SK-N-SH treated with all-trans-retinoic acid at 6 μM for 48 hours (cell line): Measurements from ENCODE around the gene GLOD4.

Source experiments
- CSRNP3 ChIP-seq: fragments of 250-450 bp; sonication (Bioruptor Pico); IDR thresholded peaks from 2 replicates; pipeline ENCODE4 v1.5.1; 2021; ENCODE audit warnings: mild to moderate bottlenecking, moderate library complexity
- PATZ1 ChIP-seq: fragments of 250-450 bp; sonication (Bioruptor Pico); IDR thresholded peaks from 2 replicates; pipeline ENCODE4 v1.8.0; 2020; ENCODE audit warnings: mild to moderate bottlenecking, moderate library complexity, borderline replicate concordance
- ZFP3 ChIP-seq: fragments of 250-450 bp; sonication (Bioruptor Pico); IDR thresholded peaks from 2 replicates; pipeline ENCODE4 v1.5.0; 2020; ENCODE audit warnings: mild to moderate bottlenecking, moderate library complexity
- ZFP30 ChIP-seq: fragments of 450-650 bp; formaldehyde crosslinking; IDR thresholded peaks from 2 replicates; pipeline ENCODE4 v1.5.0; 2022; ENCODE audit warnings: mild to moderate bottlenecking, moderate library complexity
- ZNF70 ChIP-seq: fragments of 450-650 bp; formaldehyde crosslinking; IDR thresholded peaks from 2 replicates; pipeline ENCODE4 v1.5.0; 2020; ENCODE audit warnings: mild to moderate bottlenecking, moderate library complexity

- no peak for TF ChIP-seq ZFP3 (CRISPR knock-in tag)
- TF ChIP-seq PATZ1 (CRISPR knock-in tag) = no peak
- no peak for TF ChIP-seq CSRNP3 (CRISPR knock-in tag)
- no peak for TF ChIP-seq ZFP30
- TF ChIP-seq ZNF70 (CRISPR knock-in tag) = no peak
Measured at GRCh38 chr17:804541-805435, 22.7 kb upstream of the GLOD4 start.
